A549 treated with CpdA at 1 μM for 4 hours (cell line): ENCODE results near the gene PDP2. TPM values are rescaled to one million over a fixed set of nuclear protein-coding genes. Genes with fewer than 3 reads are reported as not detected.

Experiments used
- total RNA-seq: library from RNA; stranded (reverse); fragments of 200-300 nt; extraction: Qiagen RNA extraction; gene quantifications from 5 replicates; pipeline ENCODE4 v1.2.3, GENCODE V29; 2022; ENCODE audit warnings: low read depth

The PDP2 gene, protein sequence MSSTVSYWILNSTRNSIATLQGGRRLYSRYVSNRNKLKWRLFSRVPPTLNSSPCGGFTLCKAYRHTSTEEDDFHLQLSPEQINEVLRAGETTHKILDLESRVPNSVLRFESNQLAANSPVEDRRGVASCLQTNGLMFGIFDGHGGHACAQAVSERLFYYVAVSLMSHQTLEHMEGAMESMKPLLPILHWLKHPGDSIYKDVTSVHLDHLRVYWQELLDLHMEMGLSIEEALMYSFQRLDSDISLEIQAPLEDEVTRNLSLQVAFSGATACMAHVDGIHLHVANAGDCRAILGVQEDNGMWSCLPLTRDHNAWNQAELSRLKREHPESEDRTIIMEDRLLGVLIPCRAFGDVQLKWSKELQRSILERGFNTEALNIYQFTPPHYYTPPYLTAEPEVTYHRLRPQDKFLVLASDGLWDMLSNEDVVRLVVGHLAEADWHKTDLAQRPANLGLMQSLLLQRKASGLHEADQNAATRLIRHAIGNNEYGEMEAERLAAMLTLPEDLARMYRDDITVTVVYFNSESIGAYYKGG
- total RNA-seq, result 5.4 to 7.6 TPM (median 5.6 TPM) in 5 replicates

DNA sequence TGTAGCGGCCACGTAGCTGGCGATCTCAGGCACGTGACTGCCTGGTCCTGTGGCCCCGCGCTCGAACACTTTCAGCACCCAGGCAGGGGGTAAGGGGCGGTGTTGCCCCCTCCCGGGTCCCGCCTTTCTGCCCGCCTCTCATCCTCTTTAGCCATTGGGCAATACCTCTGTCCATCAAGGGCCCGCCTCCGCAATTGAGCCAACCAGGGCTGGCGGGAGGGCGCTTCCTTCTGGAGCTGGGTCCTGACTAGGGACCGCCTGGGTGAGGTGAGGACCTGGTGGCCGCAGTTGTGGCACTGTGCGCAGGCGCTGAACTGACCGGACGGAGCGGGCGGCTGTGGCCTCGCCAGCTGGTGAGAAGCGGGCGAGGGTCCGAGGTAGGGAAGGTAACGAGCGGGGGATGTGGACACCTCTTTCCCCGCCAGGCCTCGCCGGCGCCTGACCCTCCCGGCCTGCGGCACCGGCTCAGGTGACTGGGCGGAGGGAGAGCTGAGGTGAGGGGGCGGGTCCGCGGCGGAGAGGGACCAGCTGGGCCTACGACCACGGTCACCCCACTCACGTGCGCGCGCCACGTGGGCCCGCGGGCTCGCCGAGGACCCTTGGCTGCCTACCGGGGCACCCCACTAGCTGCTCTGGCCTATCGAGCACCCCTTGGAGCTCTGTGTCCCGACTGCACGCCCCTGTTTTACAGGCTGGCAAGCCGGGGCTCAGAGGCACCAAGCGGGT, at the start of gene PDP2:
PDP2 (plus strand) TSS at position 228 of the 726 bp plus-strand sequence. CDS start 3,770 bp downstream, outside the sequence.

DNA sequence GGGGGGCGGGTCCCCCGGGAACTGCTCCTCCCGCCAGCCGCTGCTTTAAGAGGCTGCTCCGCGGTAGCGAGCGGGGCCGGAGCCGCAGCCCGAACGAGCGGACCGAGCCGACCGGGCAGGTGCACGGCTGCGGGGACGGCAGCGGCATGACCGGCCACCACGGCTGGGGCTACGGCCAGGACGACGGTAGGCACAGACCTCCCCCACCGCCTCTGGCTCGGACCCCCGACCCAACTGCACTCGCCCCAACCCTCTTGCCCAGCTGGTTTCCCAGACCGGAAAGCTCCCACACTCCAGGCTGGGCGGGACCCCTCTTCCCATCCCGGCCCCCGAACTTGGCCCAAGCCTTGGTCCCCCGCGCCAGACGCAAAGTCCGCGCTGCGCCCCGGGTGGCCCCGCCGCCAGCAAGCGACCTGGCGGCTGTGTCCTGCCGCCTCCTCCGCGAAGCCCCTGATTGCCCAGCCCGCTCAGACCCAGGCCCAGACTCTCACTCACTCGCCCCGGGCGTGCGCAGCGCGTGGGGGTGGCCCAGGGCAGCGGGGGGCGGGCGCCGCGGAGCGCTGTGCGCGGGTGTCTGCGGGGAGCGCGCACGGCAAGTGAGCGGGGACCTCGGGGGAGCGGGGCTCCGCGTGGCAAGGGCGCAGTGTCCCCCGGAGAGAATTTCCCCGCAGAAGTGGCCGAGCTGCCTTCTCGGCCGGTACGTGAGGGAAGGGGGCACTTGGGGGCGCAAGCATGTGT, 35.8 kb upstream of the PDP2 start, which contains the start of gene CA7:
CA7 (plus strand) TSS at position 73 of the 738 bp plus-strand sequence; CDS start at position 147, 74 bp downstream.

DNA sequence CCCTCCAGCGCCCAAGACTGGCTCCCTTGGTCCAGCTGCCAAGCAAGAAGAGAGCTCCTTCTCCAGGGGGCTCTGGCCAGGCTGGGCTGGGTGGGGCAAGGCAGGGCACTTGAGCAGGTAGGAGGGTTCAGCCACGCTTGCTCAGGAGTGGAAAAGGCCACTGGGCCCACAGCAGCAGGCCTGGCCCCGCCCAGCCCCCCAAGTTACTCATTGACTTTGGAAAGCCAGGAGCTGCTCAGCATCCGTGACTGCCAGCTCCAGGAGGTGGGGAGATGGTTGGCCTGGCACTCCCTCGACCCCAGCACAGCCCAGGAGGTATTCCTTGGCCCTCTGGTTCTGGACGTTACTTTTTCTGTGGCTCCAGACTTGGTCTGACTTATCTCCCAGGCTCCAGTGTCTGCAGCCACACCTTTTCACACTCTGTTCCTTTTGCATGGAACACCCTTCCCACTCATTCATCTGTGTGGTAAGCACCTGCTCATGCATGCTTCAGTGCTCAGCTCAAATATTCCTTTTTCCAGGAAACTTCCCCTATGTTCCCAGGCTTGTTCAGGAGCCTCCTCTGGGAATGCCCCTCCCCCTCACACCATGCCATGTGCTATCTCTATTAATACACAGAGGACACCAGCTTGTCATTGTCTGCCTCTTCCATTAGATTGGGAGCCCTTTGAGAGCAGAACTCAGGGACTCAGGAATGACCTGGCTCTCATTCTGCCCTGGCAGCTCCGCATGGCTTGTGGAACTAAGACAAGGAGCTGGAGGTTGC, 38.7 kb downstream of the PDP2 start, which contains the start of gene CDH16:
CDH16 (minus strand) TSS at position 83 of the 766 bp plus-strand sequence. CDS start 820 bp downstream, outside the sequence.

DNA sequence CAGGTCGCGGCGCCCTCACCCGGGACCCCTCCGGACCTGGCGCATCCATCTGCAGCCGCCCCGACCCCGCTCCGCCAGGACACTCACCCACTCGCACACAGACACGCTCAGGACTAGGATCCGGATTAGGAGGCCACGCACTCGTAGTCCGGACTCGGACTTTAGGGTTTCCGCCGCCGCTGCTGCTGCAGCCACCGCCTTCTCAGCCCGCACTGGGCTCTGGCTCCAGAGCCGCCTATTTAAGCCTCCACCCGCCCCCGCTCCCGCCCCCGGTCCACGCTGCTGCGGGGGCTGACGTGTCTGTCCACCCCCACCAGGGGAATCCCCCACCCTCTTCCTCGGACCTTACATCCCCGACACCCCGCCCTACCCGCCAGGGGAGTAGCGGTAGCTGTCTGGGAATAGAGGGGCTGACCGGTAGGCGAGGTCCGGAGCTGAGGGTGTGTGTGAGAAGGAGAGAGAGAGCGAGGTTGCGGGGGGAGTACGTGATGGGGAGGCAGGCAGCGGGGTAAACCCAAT, 45.1 kb downstream of the PDP2 start, which contains the start of gene RRAD:
RRAD (minus strand) TSS at position 214 of the 519 bp plus-strand sequence. CDS start 356 bp downstream, outside the sequence.

DNA sequence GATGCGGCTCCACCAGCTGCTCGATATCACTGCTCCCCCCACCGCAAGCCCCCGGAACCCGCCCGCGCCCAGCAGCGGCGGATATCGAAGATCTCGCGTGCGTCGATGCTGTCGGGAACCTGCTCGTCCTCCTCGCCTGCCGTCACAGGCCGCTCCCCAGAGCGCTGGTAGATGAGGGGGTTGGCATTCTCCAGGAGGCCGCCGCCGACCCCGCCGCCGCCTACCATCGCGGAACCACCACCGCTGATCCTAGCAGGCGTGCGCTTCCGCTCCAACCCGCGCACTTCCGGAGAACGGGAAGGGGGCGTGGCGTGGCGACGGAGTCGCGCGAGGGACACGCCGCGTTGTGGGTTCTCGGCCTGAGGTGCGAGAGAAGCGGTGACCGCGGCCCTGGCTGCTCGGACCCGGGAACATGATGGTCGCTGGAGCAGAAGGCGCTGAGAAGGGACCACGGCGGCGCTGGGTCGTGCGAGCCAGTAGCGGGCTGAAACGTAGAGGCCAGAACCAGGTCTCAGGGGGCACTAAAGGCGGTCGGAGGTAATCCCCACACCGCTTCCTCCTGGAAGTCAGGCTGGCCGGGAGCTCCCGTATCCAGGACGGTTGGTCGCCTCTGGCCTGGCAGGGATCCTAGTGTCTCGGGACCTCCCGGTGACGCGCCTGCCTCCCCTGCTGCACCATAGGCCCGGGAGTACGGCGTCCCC, 54.0 kb downstream of the PDP2 start, which contains the start of gene CIAO2B:
CIAO2B (minus strand) TSS at position 265 of the 701 bp plus-strand sequence; CDS start at position 227, 38 bp downstream.

DNA sequence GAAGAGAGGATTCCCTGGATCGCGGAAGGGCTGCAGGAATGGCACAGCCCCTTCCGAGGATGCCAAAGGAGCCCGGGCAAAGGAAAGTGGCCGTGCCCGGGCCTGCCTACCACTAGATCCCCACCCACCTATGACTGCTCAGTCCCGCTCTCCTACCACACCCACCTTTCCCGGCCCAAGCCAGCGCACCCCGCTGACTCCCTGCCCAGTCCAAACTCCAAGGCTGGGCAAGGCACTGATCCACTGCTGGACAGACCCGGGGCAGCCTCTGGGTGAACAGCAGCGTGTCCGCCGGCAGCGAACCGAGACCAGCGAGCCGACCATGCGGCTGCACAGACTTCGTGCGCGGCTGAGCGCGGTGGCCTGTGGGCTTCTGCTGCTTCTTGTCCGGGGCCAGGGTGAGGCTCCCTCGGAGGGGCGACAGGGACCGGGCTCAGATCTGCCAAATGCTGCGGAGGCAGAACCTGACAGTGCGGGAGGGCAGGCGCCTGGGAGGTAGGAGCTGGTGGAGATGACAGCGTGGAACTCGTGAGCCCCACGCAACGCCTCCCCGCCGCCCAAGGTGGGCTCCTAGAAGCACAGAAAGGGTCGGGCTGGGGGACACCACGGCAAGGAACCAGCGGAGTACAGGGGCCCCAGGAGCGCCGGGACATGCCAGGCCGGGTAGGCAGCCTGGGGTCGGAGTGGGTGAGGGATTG, 55.1 kb downstream of the PDP2 start, which contains the start of gene CES2:
CES2 (plus strand) TSS at position 203 of the 698 bp plus-strand sequence; CDS start at position 323, 120 bp downstream.

Other genes with a start within 250 kb of the PDP2 start
- gene CMTM4, start 183.8 kb upstream of the PDP2 start, total RNA-seq, result 20.7 to 34.6 TPM (median 31.2 TPM) in 5 replicates
- gene DYNC1LI2, start 128.9 kb upstream of the PDP2 start, total RNA-seq, result 42.7 to 59.9 TPM (median 51.9 TPM) in 5 replicates
- 0.07 TPM in 1 of 5 replicates, not detected in the others for gene TERB1, start 78.9 kb upstream of the PDP2 start, total RNA-seq
- 60.5 to 71.9 TPM (median 70.8 TPM) in 5 replicates for gene NAE1, start 49.5 kb upstream of the PDP2 start, total RNA-seq
- 0.07 TPM in 1 of 5 replicates, not detected in the others for gene CA7, start 36.1 kb upstream of the PDP2 start, total RNA-seq
- 0.16 to 0.28 TPM (median 0.23 TPM) in 5 replicates for gene CDH16, start 38.4 kb downstream of the PDP2 start, total RNA-seq
- 7.2 to 19.8 TPM (median 11.7 TPM) in 5 replicates for gene RRAD, start 45.0 kb downstream of the PDP2 start, total RNA-seq
- gene CIAO2B, start 53.9 kb downstream of the PDP2 start, total RNA-seq, result 121 to 175 TPM (median 171 TPM) in 5 replicates
- 27.5 to 30.8 TPM (median 28.4 TPM) in 5 replicates for gene CES2, start 55.0 kb downstream of the PDP2 start, total RNA-seq
- 1.7 to 2.3 TPM (median 2.0 TPM) in 5 replicates for gene CES3, start 80.8 kb downstream of the PDP2 start, total RNA-seq
- gene CES4A, start 108.1 kb downstream of the PDP2 start, total RNA-seq, result 1.3 to 2.1 TPM (median 1.6 TPM) in 5 replicates
- 45.0 to 53.6 TPM (median 50.3 TPM) in 5 replicates for gene CBFB, start 148.6 kb downstream of the PDP2 start, total RNA-seq
- 22.2 to 24.5 TPM (median 23.4 TPM) in 5 replicates for gene PHAF1, start 229.4 kb downstream of the PDP2 start, total RNA-seq